Measurements from ENCODE around the gene MAP2.

- TF ChIP-seq POLR2AphosphoS5 (IDR thresholded peaks at IDR 0.05), result no peak
- TF ChIP-seq, protein P1, sequence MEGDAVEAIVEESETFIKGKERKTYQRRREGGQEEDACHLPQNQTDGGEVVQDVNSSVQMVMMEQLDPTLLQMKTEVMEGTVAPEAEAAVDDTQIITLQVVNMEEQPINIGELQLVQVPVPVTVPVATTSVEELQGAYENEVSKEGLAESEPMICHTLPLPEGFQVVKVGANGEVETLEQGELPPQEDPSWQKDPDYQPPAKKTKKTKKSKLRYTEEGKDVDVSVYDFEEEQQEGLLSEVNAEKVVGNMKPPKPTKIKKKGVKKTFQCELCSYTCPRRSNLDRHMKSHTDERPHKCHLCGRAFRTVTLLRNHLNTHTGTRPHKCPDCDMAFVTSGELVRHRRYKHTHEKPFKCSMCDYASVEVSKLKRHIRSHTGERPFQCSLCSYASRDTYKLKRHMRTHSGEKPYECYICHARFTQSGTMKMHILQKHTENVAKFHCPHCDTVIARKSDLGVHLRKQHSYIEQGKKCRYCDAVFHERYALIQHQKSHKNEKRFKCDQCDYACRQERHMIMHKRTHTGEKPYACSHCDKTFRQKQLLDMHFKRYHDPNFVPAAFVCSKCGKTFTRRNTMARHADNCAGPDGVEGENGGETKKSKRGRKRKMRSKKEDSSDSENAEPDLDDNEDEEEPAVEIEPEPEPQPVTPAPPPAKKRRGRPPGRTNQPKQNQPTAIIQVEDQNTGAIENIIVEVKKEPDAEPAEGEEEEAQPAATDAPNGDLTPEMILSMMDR (IDR thresholded peaks at IDR 0.05), result no peak
These were observed 49.0 kb downstream of the MAP2 start for GRCh38 chr2:209472871-209473270.
